ENCODE results near the gene MBNL2. TPM values are rescaled to one million over a fixed set of nuclear protein-coding genes. Genes with fewer than 3 reads are reported as not detected.

The MBNL2 gene
- polyA plus RNA-seq, 1 experiment, result 27.4 TPM

GRCh38 chr13:97364031-97364430 is 141.9 kb downstream of the MBNL2 start:
- Histone ChIP-seq H3K36me3 (ENCODE audit: control insufficient read depth, insufficient read depth, low read length) (peaks cover 2% of the 10 kb centered on the region), H3K4me3 (ENCODE audit: low read depth, low read length) (no peak overlapping the region), H3K27me3 (ENCODE audit: control insufficient read depth, insufficient read depth, low read length) (no peaks in the 10 kb centered on the region)
- TF ChIP-seq CTCF (IDR thresholded peaks at IDR 0.05; ENCODE audit: insufficient read depth, low read depth, low read length), result no peak
- ChIA-PET CTCF (interaction anchor here (10.0 kb wide), 1 partner anchor 253 kb away, joined by 99 read pairs; no protein-coding TSS in a partner anchor), POLR2A (no interaction called here)
- DNase-seq (ENCODE audit: low read depth), result no peak

GRCh38 chr13:97364827-97365226 is 142.7 kb downstream of the MBNL2 start:
- Histone ChIP-seq H3K27me3 (ENCODE audit: control insufficient read depth, insufficient read depth, low read length) (no peaks in the 10 kb centered on the region), H3K4me3 (ENCODE audit: low read depth, low read length) (no peak overlapping the region), H3K36me3 (ENCODE audit: control insufficient read depth, insufficient read depth, low read length) (peaks cover 2% of the 10 kb centered on the region)
- no peak for DNase-seq (ENCODE audit: low read depth)
- ChIA-PET CTCF (interaction anchor here (10.0 kb wide), 1 partner anchor 254 kb away, joined by 99 read pairs; no protein-coding TSS in a partner anchor), POLR2A (no interaction called here)
- no peak for TF ChIP-seq CTCF (IDR thresholded peaks at IDR 0.05; ENCODE audit: insufficient read depth, low read depth, low read length)

GRCh38 chr13:97366172-97366688 is 144.1 kb downstream of the MBNL2 start:
- CTCF ChIA-PET, result interaction anchor here (0.6 to 10.0 kb wide), 2 partner anchors 13 to 256 kb away, joined by 3 to 99 read pairs; no protein-coding TSS in a partner anchor
- no peak for TF ChIP-seq CTCF (IDR thresholded peaks at IDR 0.05; ENCODE audit: insufficient read depth, low read depth, low read length)
- Histone ChIP-seq H3K27me3 (ENCODE audit: control insufficient read depth, insufficient read depth, low read length) (no peaks in the 10 kb centered on the region), H3K4me3 (ENCODE audit: low read depth, low read length) (no peak overlapping the region), H3K36me3 (ENCODE audit: control insufficient read depth, insufficient read depth, low read length) (peaks cover 2% of the 10 kb centered on the region)
- no peak for DNase-seq (ENCODE audit: low read depth)
- POLR2A ChIA-PET, result no interaction called here

- TF ChIP-seq CTCF (IDR thresholded peaks at IDR 0.05; ENCODE audit: insufficient read depth, low read depth, low read length), result no peak
- Histone ChIP-seq H3K4me3 (ENCODE audit: low read depth, low read length) (no peak overlapping the region), H3K36me3 (ENCODE audit: control insufficient read depth, insufficient read depth, low read length) (peaks cover 2% of the 10 kb centered on the region; the same call in 1 of the 2 replicates), H3K27me3 (ENCODE audit: control insufficient read depth, insufficient read depth, low read length) (no peaks in the 10 kb centered on the region)
- POLR2A ChIA-PET, result interaction anchor here (0.6 kb wide), 1 partner anchor 257 kb away, joined by 3 read pairs; no protein-coding TSS in a partner anchor
- CTCF ChIA-PET, result interaction anchor here (0.8 to 10.0 kb wide), 3 partner anchors 9 to 257 kb away, joined by 3 to 99 read pairs (median 3); no protein-coding TSS in a partner anchor
- peak; percentile 65 for DNase-seq (ENCODE audit: low read depth)
These were observed 145.1 kb downstream of the MBNL2 start for GRCh38 chr13:97367016-97367822.

GRCh38 chr13:97369261-97369893 is 147.2 kb downstream of the MBNL2 start:
- Histone ChIP-seq H3K36me3 (ENCODE audit: control insufficient read depth, insufficient read depth, low read length) (peaks cover 2% of the 10 kb centered on the region; the same call in 1 of the 2 replicates), H3K27me3 (ENCODE audit: control insufficient read depth, insufficient read depth, low read length) (no peaks in the 10 kb centered on the region), H3K4me3 (ENCODE audit: low read depth, low read length) (peak overlapping the region; percentile 8; the same call in 1 of the 2 replicates)
- DNase-seq (ENCODE audit: low read depth), result no peak
- TF ChIP-seq CTCF (IDR thresholded peaks at IDR 0.05; ENCODE audit: insufficient read depth, low read depth, low read length), result no peak
- ChIA-PET POLR2A (interaction anchor here (0.7 kb wide), 1 partner anchor 111 kb away, joined by 3 read pairs; no protein-coding TSS in a partner anchor), CTCF (interaction anchor here (0.7 kb wide), 1 partner anchor 7 kb away, joined by 3 read pairs; no protein-coding TSS in a partner anchor)
